DOHH2 (cell line): ENCODE measurements around the gene REC8.

Source experiments
- H3F3A ChIP-seq: fragments of 200-600 bp; sonication (generic), shearing (Covaris generic); 2 replicates; pipeline ENCODE4 v1.6.0; 2016; ENCODE audit warnings: antibody characterized with exemption, mild to moderate bottlenecking; ENCODE audit not compliant: control insufficient read depth, insufficient read depth
- H3K27ac ChIP-seq: fragments of 200-600 bp; sonication (generic); 2 replicates; pipeline ENCODE4 v1.5.1; 2014; ENCODE audit warnings: low read depth, mild to moderate bottlenecking, low read length, moderate library complexity
- H3K27me3 ChIP-seq: fragments of 200-600 bp; sonication (generic); 2 replicates; pipeline ENCODE4 v1.6.1; 2014; ENCODE audit warnings: mild to moderate bottlenecking, low read length, mixed read lengths; ENCODE audit not compliant: control insufficient read depth
- H3K36me3 ChIP-seq: fragments of 200-600 bp; sonication (generic); 2 replicates; pipeline ENCODE4 v1.6.1; 2014; ENCODE audit warnings: mild to moderate bottlenecking, low read length, moderate library complexity, mixed read lengths; ENCODE audit not compliant: control insufficient read depth
- H3K4me1 ChIP-seq: fragments of 200-600 bp; sonication (generic); 2 replicates; pipeline ENCODE4 v1.6.1; 2014; ENCODE audit warnings: mild to moderate bottlenecking, low read length, mixed read lengths; ENCODE audit not compliant: control insufficient read depth
- H3K4me2 ChIP-seq: fragments of 200-600 bp; sonication (generic); 2 replicates; pipeline ENCODE4 v1.6.0; 2014; ENCODE audit warnings: mild to moderate bottlenecking, low read length, moderate library complexity
- H3K4me3 ChIP-seq: fragments of 200-600 bp; sonication (generic); 2 replicates; pipeline ENCODE4 v1.5.1; 2014; ENCODE audit warnings: mild to moderate bottlenecking, low read length, mixed read lengths
- H3K79me2 ChIP-seq: fragments of 200-600 bp; sonication (generic); 2 replicates; pipeline ENCODE4 v1.6.1; 2014; ENCODE audit warnings: mild to moderate bottlenecking, low read length, mixed read lengths; ENCODE audit not compliant: control insufficient read depth
- H3K9me2 ChIP-seq: fragments of 200-600 bp; sonication (generic); replicated peaks from 2 replicates; pipeline ENCODE4 v1.6.1; 2014; ENCODE audit warnings: mild to moderate bottlenecking, low read length, mixed read lengths; ENCODE audit not compliant: control insufficient read depth
- H3K9me3 ChIP-seq: fragments of 200-600 bp; sonication (generic); 2 replicates; pipeline ENCODE4 v1.6.1; 2014; ENCODE audit warnings: antibody characterized with exemption, low read length, mixed read lengths; ENCODE audit not compliant: control insufficient read depth, insufficient read depth
- H4K20me1 ChIP-seq: fragments of 200-600 bp; sonication (generic); 2 replicates; pipeline ENCODE4 v1.6.0; 2014; ENCODE audit warnings: low read depth, mild to moderate bottlenecking, antibody characterized with exemption, low read length, moderate library complexity; ENCODE audit not compliant: control insufficient read depth, insufficient read depth
- EZH2phosphoT487 ChIP-seq: fragments of 200-600 bp; sonication (generic); IDR thresholded peaks from 2 replicates; pipeline ENCODE4 v1.6.1; 2017; ENCODE audit warnings: borderline replicate concordance, mild to moderate bottlenecking, antibody characterized with exemption, low read length, moderate library complexity, mixed read lengths
- TF ChIP-seq, protein P1 (sequence below): fragments of 200-600 bp; sonication (generic); IDR thresholded peaks from one replicate; pipeline ENCODE4 v1.5.1; 2014; ENCODE audit warnings: antibody characterized with exemption, mild to moderate bottlenecking, low read depth, low read length; ENCODE audit not compliant: poor library complexity, severe bottlenecking

The REC8 gene

GRCh38 chr14:24123424-24124417, 48.2 kb upstream of the REC8 start:
- Histone ChIP-seq H3K79me2 (no peaks in the 10 kb centered on the region), H3K27me3 (no peaks in the 10 kb centered on the region), H3K36me3 (peaks cover 40% of the 10 kb centered on the region), H3K4me1 (peaks cover 15% of the 10 kb centered on the region), H3K4me3 (no peak overlapping the region), H3K4me2 (no peak overlapping the region), H3F3A (peaks cover 14% of the 10 kb centered on the region), H3K27ac (no peak overlapping the region), H3K9me3 (no peaks in the 10 kb centered on the region), H3K9me2 (no peaks in the 10 kb centered on the region), H4K20me1 (no peaks in the 10 kb centered on the region)
- TF ChIP-seq, protein P1, sequence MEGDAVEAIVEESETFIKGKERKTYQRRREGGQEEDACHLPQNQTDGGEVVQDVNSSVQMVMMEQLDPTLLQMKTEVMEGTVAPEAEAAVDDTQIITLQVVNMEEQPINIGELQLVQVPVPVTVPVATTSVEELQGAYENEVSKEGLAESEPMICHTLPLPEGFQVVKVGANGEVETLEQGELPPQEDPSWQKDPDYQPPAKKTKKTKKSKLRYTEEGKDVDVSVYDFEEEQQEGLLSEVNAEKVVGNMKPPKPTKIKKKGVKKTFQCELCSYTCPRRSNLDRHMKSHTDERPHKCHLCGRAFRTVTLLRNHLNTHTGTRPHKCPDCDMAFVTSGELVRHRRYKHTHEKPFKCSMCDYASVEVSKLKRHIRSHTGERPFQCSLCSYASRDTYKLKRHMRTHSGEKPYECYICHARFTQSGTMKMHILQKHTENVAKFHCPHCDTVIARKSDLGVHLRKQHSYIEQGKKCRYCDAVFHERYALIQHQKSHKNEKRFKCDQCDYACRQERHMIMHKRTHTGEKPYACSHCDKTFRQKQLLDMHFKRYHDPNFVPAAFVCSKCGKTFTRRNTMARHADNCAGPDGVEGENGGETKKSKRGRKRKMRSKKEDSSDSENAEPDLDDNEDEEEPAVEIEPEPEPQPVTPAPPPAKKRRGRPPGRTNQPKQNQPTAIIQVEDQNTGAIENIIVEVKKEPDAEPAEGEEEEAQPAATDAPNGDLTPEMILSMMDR, result no peak
- TF ChIP-seq EZH2phosphoT487, result no peak

DNA sequence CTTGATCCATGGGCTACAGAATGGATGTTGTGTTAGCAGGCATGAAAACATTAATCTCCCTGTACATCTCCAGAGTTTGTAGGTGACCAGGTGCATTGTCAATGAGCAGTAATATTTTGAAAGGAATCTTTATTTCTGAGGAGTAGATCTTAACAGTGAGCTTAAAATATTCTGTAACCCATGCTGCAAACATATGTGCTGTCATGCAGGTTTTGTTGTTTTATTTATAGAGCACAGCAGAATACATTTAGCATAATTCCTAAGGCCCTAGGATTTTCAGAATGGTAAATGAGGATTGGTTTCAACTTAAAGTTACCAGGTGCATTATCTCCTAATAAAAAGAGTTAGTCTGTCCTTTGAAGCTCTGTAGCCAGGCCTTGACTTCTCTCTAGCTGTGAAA, 44.9 kb upstream of the REC8 start:
- Histone ChIP-seq H3K4me2 (no peak overlapping the region), H3K36me3 (peaks cover 14% of the 10 kb centered on the region; the same call in 1 of the 2 replicates), H3K27ac (no peak overlapping the region), H3K4me3 (no peak overlapping the region), H3K9me2 (no peaks in the 10 kb centered on the region), H4K20me1 (no peaks in the 10 kb centered on the region), H3K79me2 (no peaks in the 10 kb centered on the region), H3K9me3 (no peaks in the 10 kb centered on the region), H3K4me1 (peaks cover 15% of the 10 kb centered on the region), H3K27me3 (no peaks in the 10 kb centered on the region), H3F3A (peaks cover 11% of the 10 kb centered on the region; the same call in 1 of the 2 replicates)
- no peak for TF ChIP-seq EZH2phosphoT487
- TF ChIP-seq, protein P1, result no peak

DNA sequence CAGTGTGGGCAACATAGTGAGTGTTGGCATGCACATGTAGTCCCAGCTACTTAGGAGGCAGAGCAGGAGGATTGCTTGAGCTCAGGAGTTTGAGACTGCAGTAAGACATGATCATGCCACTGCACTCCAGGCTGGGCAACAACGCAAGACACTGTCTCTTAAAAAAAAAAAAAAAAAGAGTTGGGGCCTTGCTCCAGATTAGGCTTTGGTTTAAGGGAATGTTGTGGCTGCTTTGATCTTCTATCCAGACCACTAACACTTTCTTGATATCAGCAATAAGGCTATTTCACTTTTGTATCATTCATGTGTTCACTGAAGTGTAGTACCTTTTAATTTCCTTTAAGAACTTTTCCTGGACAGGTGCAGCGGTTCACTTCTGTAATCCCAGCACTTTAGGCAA, 44.2 kb upstream of the REC8 start:
- TF ChIP-seq EZH2phosphoT487, result no peak
- TF ChIP-seq, protein P1, result no peak
- Histone ChIP-seq H3K4me2 (peak overlapping the region; percentile 28), H3K27ac (no peak overlapping the region), H3K4me3 (no peak overlapping the region), H3K4me1 (peaks cover 15% of the 10 kb centered on the region), H3K9me3 (no peaks in the 10 kb centered on the region), H3K27me3 (no peaks in the 10 kb centered on the region), H3K36me3 (peaks cover 11% of the 10 kb centered on the region; the same call in 1 of the 2 replicates), H3F3A (peaks cover 11% of the 10 kb centered on the region; the same call in 1 of the 2 replicates), H3K79me2 (no peaks in the 10 kb centered on the region), H3K9me2 (no peaks in the 10 kb centered on the region), H4K20me1 (no peaks in the 10 kb centered on the region)
